K562 (cell line): ENCODE results near the gene SYT3. TPM values are rescaled to one million over a fixed set of nuclear protein-coding genes. Genes with fewer than 3 reads are reported as not detected.

Experiments used
- BCOR ChIP-seq: fragments of 450-650 bp; IDR thresholded peaks from 2 replicates; pipeline ENCODE4 v1.6.1; 2016
- CLOCK ChIP-seq: fragments of 250-450 bp; sonication (Bioruptor Pico); IDR thresholded peaks from 2 replicates; pipeline ENCODE4 v1.4.0; 2020; ENCODE audit warnings: mild to moderate bottlenecking, moderate library complexity, borderline replicate concordance
- CXXC5 ChIP-seq: fragments of 250-450 bp; sonication (Bioruptor Pico); IDR thresholded peaks from 2 replicates; pipeline ENCODE4 v1.8.0; 2022; ENCODE audit warnings: inconsistent platforms, mild to moderate bottlenecking, moderate library complexity
- DACH1 ChIP-seq: fragments of 450-650 bp; IDR thresholded peaks from 2 replicates; pipeline ENCODE4 v1.6.1; 2018; ENCODE audit not compliant: partially characterized antibody
- KAT2B ChIP-seq: IDR thresholded peaks from one replicate; pipeline ENCODE4 v1.6.1; 2012; ENCODE audit warnings: low read depth, mild to moderate bottlenecking, control low read depth, inconsistent platforms, low read length, moderate library complexity
- TAF7 ChIP-seq: fragments of 450-650 bp; IDR thresholded peaks from 2 replicates; pipeline ENCODE4 v1.6.1; 2016; ENCODE audit warnings: missing genetic modification characterization, missing compliant biosample characterization
- TGIF2 ChIP-seq: sonication (generic); formaldehyde crosslinking; IDR thresholded peaks from 2 replicates; pipeline ENCODE4 v1.8.1; 2022; ENCODE audit warnings: mild to moderate bottlenecking, missing genetic modification reagents, moderate library complexity
- TSC22D4 ChIP-seq: fragments of 450-650 bp; IDR thresholded peaks from 2 replicates; pipeline ENCODE4 v1.6.1; 2016; ENCODE audit warnings: missing genetic modification characterization, missing biosample characterization, control low read depth
- ZC3H4 ChIP-seq: sonication (generic); formaldehyde crosslinking; IDR thresholded peaks from 2 replicates; pipeline ENCODE4 v1.9.0; 2021; ENCODE audit warnings: missing genetic modification reagents, borderline replicate concordance
- ZFP36 ChIP-seq: fragments of 150-350 bp; IDR thresholded peaks from 2 replicates; pipeline ENCODE4 v1.6.1; 2018; ENCODE audit warnings: low read length, low read depth; ENCODE audit not compliant: partially characterized antibody
- ZFPM2 ChIP-seq: fragments of 250-450 bp; sonication (Bioruptor Pico); IDR thresholded peaks from 2 replicates; pipeline ENCODE4 v1.5.1; 2022; ENCODE audit warnings: mild to moderate bottlenecking
- ZKSCAN3 ChIP-seq: fragments of 250-450 bp; sonication (Bioruptor Pico); IDR thresholded peaks from 2 replicates; pipeline ENCODE4 v1.4.0; 2020
- ZNF384 ChIP-seq: IDR thresholded peaks from 2 replicates; pipeline ENCODE4 v1.6.1; 2012; ENCODE audit warnings: low read depth, low read length, improper control_type of control experiment
- ZNF589 ChIP-seq: fragments of 200-800 bp; sonication (Bioruptor generic); IDR thresholded peaks from 2 replicates; pipeline ENCODE4 v1.6.1; 2016; ENCODE audit warnings: low read depth, missing genetic modification characterization, missing compliant biosample characterization
- polyA plus RNA-seq, 8 experiments: library from polyadenylated mRNA; depleted of rRNA in 4 of 8; stranded (reverse) in 5 of 8; unstranded in 3 of 8; fragments of >200 nt; fragmentation: Nextera tagmentation in 2 of 8; fragmentation: Illumina TruSeq in 1 of 8; extraction: Ambion mirVana in 2 of 8; extraction: Trizol in 1 of 8; gene quantifications; 2 replicates each; pipeline versions ENCODE4 v1.2.1 to v1.2.3, GENCODE V29; 2011 to 2014; ENCODE audit warnings: inconsistent platforms in 1 of 8, missing spikeins in 1 of 8
- total RNA-seq, 7 experiments: library from RNA; depleted of rRNA in 6 of 7; stranded (reverse); fragments of >200 nt in 6 of 7; fragmentation: Illumina TruSeq in 2 of 7; extraction: Trizol in 2 of 7; gene quantifications; 2 replicates each; pipeline versions ENCODE4 v1.2.1 to v1.2.3, GENCODE V29; 2011 to 2021; ENCODE audit warnings: low replicate concordance in 1 of 7
- TF ChIP-seq, protein P1 (sequence below): sonication (generic); formaldehyde crosslinking; IDR thresholded peaks from 2 replicates; pipeline ENCODE4 v1.8.0; 2022; ENCODE audit warnings: missing genetic modification reagents, mild to moderate bottlenecking, moderate library complexity, borderline replicate concordance
- TF ChIP-seq, protein P2 (sequence below): fragments of 450-650 bp; IDR thresholded peaks from 2 replicates; pipeline ENCODE4 v1.6.1; 2017; ENCODE audit warnings: antibody characterized with exemption
- TF ChIP-seq, protein P3 (sequence below), 2 experiments: fragments of 450-650 bp; IDR thresholded peaks; 2 replicates each; pipeline ENCODE4 v1.6.1; 2018; ENCODE audit warnings: mild to moderate bottlenecking in 2 of 2, low read depth in 1 of 2; ENCODE audit not compliant: partially characterized antibody in 2 of 2

The SYT3 gene
- total and polyA plus RNA-seq, 9 of the 15 experiments (the other 6 are each of a cell fraction or from before 2014, with no cell fraction given) = 0.36 to 2.0 (median 0.54) TPM; not detected in 2

- TF ChIP-seq DACH1 (no peak), CXXC5 (CRISPR knock-in tag) (peak; percentile 88), ZFP36 (peak; percentile 25), ZC3H4 (CRISPR knock-in tag) (peak; percentile 99; the same call in 1 of the 2 replicates), BCOR (peak; percentile 78), ZKSCAN3 (CRISPR knock-in tag) (no peak), CLOCK (CRISPR knock-in tag) (no peak), ZFPM2 (CRISPR knock-in tag) (0 out of 2 replicates have a peak, but pooled peaks have one; percentile 38), ZNF589 (CRISPR knock-in tag) (0 out of 2 replicates have a peak, but pooled peaks have one; percentile 48), KAT2B (no peak), ZNF384 (no peak), TAF7 (tag) (peak; percentile 91), TSC22D4 (tag) (no peak), TGIF2 (CRISPR knock-in tag) (no peak; the same call in 1 of the 2 replicates)
- TF ChIP-seq, protein P1, sequence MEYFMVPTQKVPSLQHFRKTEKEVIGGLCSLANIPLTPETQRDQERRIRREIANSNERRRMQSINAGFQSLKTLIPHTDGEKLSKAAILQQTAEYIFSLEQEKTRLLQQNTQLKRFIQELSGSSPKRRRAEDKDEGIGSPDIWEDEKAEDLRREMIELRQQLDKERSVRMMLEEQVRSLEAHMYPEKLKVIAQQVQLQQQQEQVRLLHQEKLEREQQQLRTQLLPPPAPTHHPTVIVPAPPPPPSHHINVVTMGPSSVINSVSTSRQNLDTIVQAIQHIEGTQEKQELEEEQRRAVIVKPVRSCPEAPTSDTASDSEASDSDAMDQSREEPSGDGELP (CRISPR knock-in tag) = peak; percentile 74; the same call in 1 of the 2 replicates
- TF ChIP-seq, protein P2, sequence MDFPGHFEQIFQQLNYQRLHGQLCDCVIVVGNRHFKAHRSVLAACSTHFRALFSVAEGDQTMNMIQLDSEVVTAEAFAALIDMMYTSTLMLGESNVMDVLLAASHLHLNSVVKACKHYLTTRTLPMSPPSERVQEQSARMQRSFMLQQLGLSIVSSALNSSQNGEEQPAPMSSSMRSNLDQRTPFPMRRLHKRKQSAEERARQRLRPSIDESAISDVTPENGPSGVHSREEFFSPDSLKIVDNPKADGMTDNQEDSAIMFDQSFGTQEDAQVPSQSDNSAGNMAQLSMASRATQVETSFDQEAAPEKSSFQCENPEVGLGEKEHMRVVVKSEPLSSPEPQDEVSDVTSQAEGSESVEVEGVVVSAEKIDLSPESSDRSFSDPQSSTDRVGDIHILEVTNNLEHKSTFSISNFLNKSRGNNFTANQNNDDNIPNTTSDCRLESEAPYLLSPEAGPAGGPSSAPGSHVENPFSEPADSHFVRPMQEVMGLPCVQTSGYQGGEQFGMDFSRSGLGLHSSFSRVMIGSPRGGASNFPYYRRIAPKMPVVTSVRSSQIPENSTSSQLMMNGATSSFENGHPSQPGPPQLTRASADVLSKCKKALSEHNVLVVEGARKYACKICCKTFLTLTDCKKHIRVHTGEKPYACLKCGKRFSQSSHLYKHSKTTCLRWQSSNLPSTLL = no peak
- TF ChIP-seq, protein P3, sequence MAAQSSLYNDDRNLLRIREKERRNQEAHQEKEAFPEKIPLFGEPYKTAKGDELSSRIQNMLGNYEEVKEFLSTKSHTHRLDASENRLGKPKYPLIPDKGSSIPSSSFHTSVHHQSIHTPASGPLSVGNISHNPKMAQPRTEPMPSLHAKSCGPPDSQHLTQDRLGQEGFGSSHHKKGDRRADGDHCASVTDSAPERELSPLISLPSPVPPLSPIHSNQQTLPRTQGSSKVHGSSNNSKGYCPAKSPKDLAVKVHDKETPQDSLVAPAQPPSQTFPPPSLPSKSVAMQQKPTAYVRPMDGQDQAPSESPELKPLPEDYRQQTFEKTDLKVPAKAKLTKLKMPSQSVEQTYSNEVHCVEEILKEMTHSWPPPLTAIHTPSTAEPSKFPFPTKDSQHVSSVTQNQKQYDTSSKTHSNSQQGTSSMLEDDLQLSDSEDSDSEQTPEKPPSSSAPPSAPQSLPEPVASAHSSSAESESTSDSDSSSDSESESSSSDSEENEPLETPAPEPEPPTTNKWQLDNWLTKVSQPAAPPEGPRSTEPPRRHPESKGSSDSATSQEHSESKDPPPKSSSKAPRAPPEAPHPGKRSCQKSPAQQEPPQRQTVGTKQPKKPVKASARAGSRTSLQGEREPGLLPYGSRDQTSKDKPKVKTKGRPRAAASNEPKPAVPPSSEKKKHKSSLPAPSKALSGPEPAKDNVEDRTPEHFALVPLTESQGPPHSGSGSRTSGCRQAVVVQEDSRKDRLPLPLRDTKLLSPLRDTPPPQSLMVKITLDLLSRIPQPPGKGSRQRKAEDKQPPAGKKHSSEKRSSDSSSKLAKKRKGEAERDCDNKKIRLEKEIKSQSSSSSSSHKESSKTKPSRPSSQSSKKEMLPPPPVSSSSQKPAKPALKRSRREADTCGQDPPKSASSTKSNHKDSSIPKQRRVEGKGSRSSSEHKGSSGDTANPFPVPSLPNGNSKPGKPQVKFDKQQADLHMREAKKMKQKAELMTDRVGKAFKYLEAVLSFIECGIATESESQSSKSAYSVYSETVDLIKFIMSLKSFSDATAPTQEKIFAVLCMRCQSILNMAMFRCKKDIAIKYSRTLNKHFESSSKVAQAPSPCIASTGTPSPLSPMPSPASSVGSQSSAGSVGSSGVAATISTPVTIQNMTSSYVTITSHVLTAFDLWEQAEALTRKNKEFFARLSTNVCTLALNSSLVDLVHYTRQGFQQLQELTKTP (IDR thresholded peaks at IDR 0.05; ENCODE audit: low read depth in 1 of 2, partially characterized antibody in 2 of 2) = peak; percentile 27 to 88
These were observed 19.0 kb upstream of the SYT3 start (continued) for GRCh38 chr19:50658441-50659317.
